ENCODE results near the gene GABARAPL2.
"Not testable (repeated sequence)": the region's sequence is repeated elsewhere in the genome, so short reads cannot be mapped to it uniquely, and the experiment has no call there.

GRCh38 chr16:75542462-75542861 lies 23.7 kb upstream of the GABARAPL2 start:
- TF ChIP-seq CTCF, POLR2A, EP300 (IDR thresholded peaks at IDR 0.05): not testable (repeated sequence)

All from ovary (tissue), 3 donors.